Right lobe of liver (tissue), 4 donors: ENCODE results near the gene TMEM119.

Experiments used
- POLR2A ChIP-seq: fragments of 450-650 bp; IDR thresholded peaks from one replicate; pipeline ENCODE4 v1.6.1; 2017; ENCODE audit warnings: antibody characterized with exemption, mild to moderate bottlenecking
- TF ChIP-seq, protein P1 (sequence below), 4 donors: fragments of 200-600 bp in 3 of 4; fragments of 450-650 bp in 1 of 4; IDR thresholded peaks; one replicate each; pipeline versions ENCODE4 v1.5.1 to v1.8.0; 2016 to 2022; ENCODE audit warnings: antibody characterized with exemption in 4 of 4, mild to moderate bottlenecking in 2 of 4
- donor health status: DM: no; HTN: no; CAD: no.
- donor health status: DM: no; HTN: no; CAD: no.
- donor health status: DM: no; HTN: yes; CAD: no.

DNA sequence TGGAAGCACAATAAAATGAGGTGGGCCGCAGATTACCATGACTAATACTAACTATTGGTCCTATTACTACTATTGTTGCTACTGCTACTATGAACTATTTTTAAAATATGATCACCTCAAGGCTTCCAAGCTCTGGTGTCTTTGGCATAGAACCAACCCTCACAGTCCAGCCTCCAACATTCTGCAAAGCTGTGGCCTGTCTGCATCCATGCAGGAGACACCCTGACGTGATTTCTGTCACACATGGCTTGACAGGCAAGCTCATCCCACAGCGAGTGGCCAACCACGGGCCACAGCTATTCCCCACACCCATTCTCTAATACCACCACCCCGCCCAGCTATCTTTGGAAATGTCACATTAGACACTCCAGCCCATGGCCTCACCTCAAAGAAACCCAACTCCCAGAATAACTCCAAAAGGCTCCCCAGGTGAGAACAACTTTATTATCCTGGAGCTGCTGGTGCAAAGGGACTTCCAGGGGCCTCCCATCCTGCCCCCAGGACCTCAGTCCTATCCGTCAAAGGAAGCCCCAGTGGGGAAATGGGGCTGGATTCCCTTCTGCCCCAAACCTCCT is 21.1 kb downstream of the TMEM119 start:
- TF ChIP-seq, protein P1, sequence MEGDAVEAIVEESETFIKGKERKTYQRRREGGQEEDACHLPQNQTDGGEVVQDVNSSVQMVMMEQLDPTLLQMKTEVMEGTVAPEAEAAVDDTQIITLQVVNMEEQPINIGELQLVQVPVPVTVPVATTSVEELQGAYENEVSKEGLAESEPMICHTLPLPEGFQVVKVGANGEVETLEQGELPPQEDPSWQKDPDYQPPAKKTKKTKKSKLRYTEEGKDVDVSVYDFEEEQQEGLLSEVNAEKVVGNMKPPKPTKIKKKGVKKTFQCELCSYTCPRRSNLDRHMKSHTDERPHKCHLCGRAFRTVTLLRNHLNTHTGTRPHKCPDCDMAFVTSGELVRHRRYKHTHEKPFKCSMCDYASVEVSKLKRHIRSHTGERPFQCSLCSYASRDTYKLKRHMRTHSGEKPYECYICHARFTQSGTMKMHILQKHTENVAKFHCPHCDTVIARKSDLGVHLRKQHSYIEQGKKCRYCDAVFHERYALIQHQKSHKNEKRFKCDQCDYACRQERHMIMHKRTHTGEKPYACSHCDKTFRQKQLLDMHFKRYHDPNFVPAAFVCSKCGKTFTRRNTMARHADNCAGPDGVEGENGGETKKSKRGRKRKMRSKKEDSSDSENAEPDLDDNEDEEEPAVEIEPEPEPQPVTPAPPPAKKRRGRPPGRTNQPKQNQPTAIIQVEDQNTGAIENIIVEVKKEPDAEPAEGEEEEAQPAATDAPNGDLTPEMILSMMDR (IDR thresholded peaks at IDR 0.05), result no peak
- TF ChIP-seq POLR2A, result no peak
